Fibroblast of skin of left quadriceps (primary cell): ENCODE measurements around the gene ID2.

Experiments used
- DNase-seq, 2 experiments: peaks; one replicate each; pipeline ENCODE4 v3.0.0-alpha.2; 2013; ENCODE audit warnings: low read depth in 2 of 2

ID2 gene

GRCh38 chr2:8681786-8682692 is at the start of gene ID2:
Gene ID2 (plus strand): TSS chr2:8682056. CDS start chr2:8682166, 110 bp downstream.
- peak; percentile 99 for DNase-seq

GRCh38 chr2:8632755-8633154 is 49.1 kb upstream of the ID2 start:
- no peak for DNase-seq

GRCh38 chr2:8633186-8633734 is 48.6 kb upstream of the ID2 start:
- DNase-seq = no peak

GRCh38 chr2:8633735-8634313 is 48.0 kb upstream of the ID2 start:
- DNase-seq = peak; percentile 93 to 94

- DNase-seq = no peak
Observed at GRCh38 chr2:8634466-8635172, 47.2 kb upstream of the ID2 start.

GRCh38 chr2:8636041-8636491 is 45.8 kb upstream of the ID2 start:
- DNase-seq = no peak

GRCh38 chr2:8636721-8637636 is 44.9 kb upstream of the ID2 start:
- peak in 1 of 2 experiments; percentile 29 for DNase-seq

GRCh38 chr2:8638327-8638726 is 43.5 kb upstream of the ID2 start:
- DNase-seq = no peak

- DNase-seq = no peak
Observed at GRCh38 chr2:8639122-8639635, 42.7 kb upstream of the ID2 start.

GRCh38 chr2:8640498-8640897 is 41.4 kb upstream of the ID2 start:
- no peak for DNase-seq

GRCh38 chr2:8641301-8641965 is 40.4 kb upstream of the ID2 start:
- peak; percentile 21 to 33 for DNase-seq

GRCh38 chr2:8642366-8643068 is 39.3 kb upstream of the ID2 start:
- DNase-seq = no peak

- no peak for DNase-seq
Observed at GRCh38 chr2:8643250-8643995, 38.4 kb upstream of the ID2 start.

GRCh38 chr2:8643996-8644356 is 37.9 kb upstream of the ID2 start:
- no peak for DNase-seq

GRCh38 chr2:8644605-8645175 is 37.2 kb upstream of the ID2 start:
- DNase-seq = no peak

- DNase-seq = no peak
Observed at GRCh38 chr2:8645176-8645831, 36.6 kb upstream of the ID2 start.

GRCh38 chr2:8646731-8647461 is 35.0 kb upstream of the ID2 start:
- no peak for DNase-seq
